Endothelial cell of umbilical vein (primary cell): ENCODE data around the gene KRTAP10-5. TPM values are rescaled to one million over a fixed set of nuclear protein-coding genes. Genes with fewer than 3 reads are reported as not detected.

Experiments
- BruUV-seq: library from RNA; stranded (reverse); fragments of 400-500 nt; replicated peaks from 2 replicates; lab custom pipeline; 2021; lab: Mats Ljungman, UMichigan
- CTCF ChIA-PET: fragments of 300-600, 350-600 bp; sonication (Branson Sonifier 250); formaldehyde crosslinking; loops from one replicate; lab custom pipeline; 2021; ENCODE audit warnings: antibody characterized with exemption, inconsistent platforms; lab: Charles Lee
- POLR2A ChIA-PET: fragments of 300-600, 350-600 bp; sonication (Branson Sonifier 250); formaldehyde crosslinking; loops from one replicate; lab custom pipeline; 2021; ENCODE audit warnings: antibody characterized with exemption, inconsistent platforms; lab: Charles Lee
- DNase-seq: peaks from one replicate; pipeline ENCODE4 v3.0.0-alpha.2; 2011; ENCODE audit warnings: low read depth, low spot score
- FAIRE-seq: peaks from 2 replicates; lab custom pipeline; 2011; peaks lifted over from hg19 to GRCh38; lab: Jason Lieb, UNC
- H2AFZ ChIP-seq: 2 replicates; pipeline ENCODE4 v1.6.0; 2012; ENCODE audit warnings: low read depth, low read length, control low read depth, inconsistent platforms
- H3K27ac ChIP-seq: 2 replicates; pipeline ENCODE4 v1.5.1; 2011; ENCODE audit warnings: low read depth, mild to moderate bottlenecking, control low read depth, low read length, moderate library complexity; ENCODE audit not compliant: insufficient read depth
- H3K27me3 ChIP-seq, 2 experiments: 2 replicates each; pipeline versions ENCODE4 v1.6.0 to v1.6.1; 2011; ENCODE audit warnings: low read length in 2 of 2, mixed read lengths in 1 of 2; ENCODE audit not compliant: control insufficient read depth in 2 of 2, insufficient read depth in 2 of 2
- H3K36me3 ChIP-seq, 2 experiments: 2 replicates in 1 of 2; 3 replicates in 1 of 2; pipeline ENCODE4 v1.5.1; 2011; ENCODE audit warnings: low read length in 2 of 2, mild to moderate bottlenecking in 1 of 2, moderate library complexity in 1 of 2; ENCODE audit not compliant: control insufficient read depth in 2 of 2, insufficient read depth in 2 of 2; ENCODE audit errors: extremely low read depth in 1 of 2
- H3K4me1 ChIP-seq: 3 replicates; pipeline ENCODE4 v1.5.1; 2011; ENCODE audit warnings: mild to moderate bottlenecking, low read length; ENCODE audit not compliant: control insufficient read depth, insufficient read depth; ENCODE audit errors: extremely low read depth
- H3K4me2 ChIP-seq: 2 replicates; pipeline ENCODE4 v1.6.1; 2011; ENCODE audit warnings: low read length, control low read depth, mixed read lengths; ENCODE audit not compliant: insufficient read depth
- H3K4me3 ChIP-seq, 3 experiments: fragments of 200-600 bp in 1 of 3; sonication (generic), shearing (Covaris generic) in 1 of 3; replicated peaks in 1 of 3; 2 replicates each; pipeline ENCODE4 v1.5.1; 2011 to 2016; ENCODE audit warnings: control low read depth in 3 of 3, low read length in 3 of 3, mild to moderate bottlenecking in 2 of 3, inconsistent platforms in 1 of 3, low read depth in 1 of 3, moderate library complexity in 1 of 3; ENCODE audit not compliant: insufficient read depth in 1 of 3
- H3K79me2 ChIP-seq: 2 replicates; pipeline ENCODE4 v1.6.0; 2012; ENCODE audit warnings: low read length, inconsistent platforms; ENCODE audit not compliant: control insufficient read depth, insufficient read depth
- H3K9ac ChIP-seq: replicated peaks from 2 replicates; pipeline ENCODE3; 2011; ENCODE audit warnings: low read length, control low read depth; ENCODE audit not compliant: insufficient read depth; ENCODE audit errors: extremely low read depth
- H3K9me1 ChIP-seq: replicated peaks from 3 replicates; pipeline ENCODE4 v1.6.0; 2011; ENCODE audit warnings: mild to moderate bottlenecking, low read length; ENCODE audit not compliant: control insufficient read depth, insufficient read depth; ENCODE audit errors: extremely low read depth
- H3K9me3 ChIP-seq: replicated peaks from 2 replicates; pipeline ENCODE4 v1.5.1; 2012; ENCODE audit warnings: low read length, inconsistent platforms; ENCODE audit not compliant: control insufficient read depth, insufficient read depth
- H4K20me1 ChIP-seq: replicated peaks from 2 replicates; pipeline ENCODE3; 2011; ENCODE audit warnings: mild to moderate bottlenecking, low read length; ENCODE audit not compliant: control insufficient read depth, insufficient read depth; ENCODE audit errors: extremely low read depth
- CTCF ChIP-seq, 2 donors: IDR thresholded peaks; 1 replicate in 1 of 2; 2 replicates in 1 of 2; pipeline ENCODE4 v1.5.1; 2011; ENCODE audit warnings: low read length in 2 of 2, mild to moderate bottlenecking in 2 of 2, moderate library complexity in 2 of 2, control low read depth in 1 of 2, inconsistent platforms in 1 of 2, low read depth in 1 of 2; ENCODE audit not compliant: insufficient read depth in 1 of 2; ENCODE audit errors: extremely low read depth in 1 of 2
- EZH2 ChIP-seq: IDR thresholded peaks from 2 replicates; pipeline ENCODE4 v1.6.1; 2012; ENCODE audit warnings: borderline replicate concordance, low read depth, mild to moderate bottlenecking, moderate library complexity, low read length, inconsistent platforms; ENCODE audit not compliant: severe bottlenecking
- FOS ChIP-seq: IDR thresholded peaks from 2 replicates; pipeline ENCODE4 v1.6.1; 2011; ENCODE audit warnings: mild to moderate bottlenecking, low read length, moderate library complexity, borderline replicate concordance; ENCODE audit not compliant: insufficient read depth
- GATA2 ChIP-seq: IDR thresholded peaks from 2 replicates; pipeline ENCODE4 v1.7.0; 2011; ENCODE audit warnings: low read depth, mild to moderate bottlenecking, moderate library complexity, mixed read lengths, low read length; ENCODE audit not compliant: insufficient read length, insufficient read depth
- JUN ChIP-seq: IDR thresholded peaks from 2 replicates; pipeline ENCODE4 v1.6.1; 2011; ENCODE audit warnings: borderline replicate concordance, low read depth; ENCODE audit not compliant: insufficient read length, insufficient read depth
- MYC ChIP-seq: IDR thresholded peaks from one replicate; pipeline ENCODE4 v1.6.1; 2011; ENCODE audit warnings: mild to moderate bottlenecking, low read depth, low read length
- POLR2A ChIP-seq: IDR thresholded peaks from 2 replicates; pipeline ENCODE4 v1.6.1; 2012; ENCODE audit warnings: low read depth, mild to moderate bottlenecking, control low read depth, low read length
- POLR2AphosphoS5 ChIP-seq: IDR thresholded peaks from 2 replicates; pipeline ENCODE4 v1.6.1; 2012; ENCODE audit warnings: low read depth, mild to moderate bottlenecking, control low read depth, low read length, moderate library complexity; ENCODE audit not compliant: insufficient read depth
- dilution Hi-C: fragments of 300-500 bp; cut with MboI; formaldehyde crosslinking; loops from one replicate; pipeline ENCODE4 v1.15.0; 2019; ENCODE audit warnings: low sequenced_read_pairs; ENCODE audit not compliant: extremely low pct_ligation_motif_present
- intact Hi-C: fragments of 100-400 bp; cut with micrococcal nuclease; formaldehyde crosslinking; loops from one replicate; pipeline ENCODE4 v1.10.0; 2022
- polyA plus RNA-seq, 4 experiments: library from polyadenylated mRNA; depleted of rRNA in 3 of 4; stranded (reverse) in 3 of 4; unstranded in 1 of 4; fragments of >200 nt; gene quantifications; 2 replicates each; pipeline versions ENCODE4 v1.2.1 to v1.2.3, GENCODE V29; 2011 to 2012; ENCODE audit warnings: missing spikeins in 1 of 4
- total RNA-seq: library from RNA; stranded (reverse); gene quantifications from 2 replicates; pipeline ENCODE4 v1.2.3, GENCODE V29; 2021
- TF ChIP-seq, protein P1 (sequence below): IDR thresholded peaks from 2 replicates; pipeline ENCODE4 v1.6.1; 2011; ENCODE audit not compliant: insufficient read depth, insufficient read length

Gene KRTAP10-5
- total and polyA plus RNA-seq, 2 donors (not counting 3 experiments of a cell fraction or from before 2014, with no cell fraction given): not detected

- TF ChIP-seq FOS (no peak), POLR2AphosphoS5 (no peak), EZH2 (no peak), CTCF (IDR thresholded peaks at IDR 0.05; ENCODE audit: extremely low read depth in 1 of 2, insufficient read depth in 1 of 2, low read depth in 1 of 2, low read length in 2 of 2) (no peak), JUN (no peak), GATA2 (no peak), POLR2A (no peak), MYC (no peak)
- TF ChIP-seq, protein P1, sequence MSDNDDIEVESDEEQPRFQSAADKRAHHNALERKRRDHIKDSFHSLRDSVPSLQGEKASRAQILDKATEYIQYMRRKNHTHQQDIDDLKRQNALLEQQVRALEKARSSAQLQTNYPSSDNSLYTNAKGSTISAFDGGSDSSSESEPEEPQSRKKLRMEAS: no peak
- Histone ChIP-seq H3K9me1 (no peaks in the 10 kb centered on the region), H2AFZ (no peak overlapping the region), H3K9me3 (no peaks in the 10 kb centered on the region), H3K36me3 (no peaks in the 10 kb centered on the region), H3K79me2 (no peaks in the 10 kb centered on the region), H4K20me1 (no peaks in the 10 kb centered on the region), H3K4me3 (no peak overlapping the region), H3K27ac (no peak overlapping the region), H3K4me1 (no peaks in the 10 kb centered on the region), H3K4me2 (no peak overlapping the region), H3K27me3 (peaks cover 3 to 8% of the 10 kb centered on the region in 2 experiments), H3K9ac (no peak overlapping the region)
- intact Hi-C loops (no loop called here), dilution Hi-C loops (no loop called here)
- FAIRE-seq (no peak), DNase-seq (no peak)
- CTCF ChIA-PET: no interaction called here
- POLR2A ChIA-PET: no interaction called here
- no TSS peak for BruUV-seq
These were observed 2.8 kb upstream of the KRTAP10-5 start for GRCh38 chr21:44583089-44583799.
